Effector memory CD4-positive, alpha-beta T cell (primary cell): ENCODE results near the gene FCHO2.
A peak's percentile ranks its signal among the peaks of the same experiment; 100 is the strongest.
"Not testable (repeated sequence)": the region's sequence is repeated elsewhere in the genome, so short reads cannot be mapped to it uniquely, and the experiment has no call there.

Experiments used
- DNase-seq, 3 donors: peaks; one replicate each; pipeline ENCODE4 v3.0.0-alpha.2; 2020
- H3K27ac ChIP-seq: 2 replicates; pipeline ENCODE4 v1.7.0; 2013; ENCODE audit warnings: mild to moderate bottlenecking, low read length, moderate library complexity; ENCODE audit not compliant: insufficient read depth, poor library complexity, severe bottlenecking
- H3K27me3 ChIP-seq: replicated peaks from 2 replicates; pipeline ENCODE4 v1.7.0; 2013; ENCODE audit warnings: mild to moderate bottlenecking, low read length; ENCODE audit not compliant: insufficient read depth, control insufficient read depth, poor library complexity, severe bottlenecking
- H3K36me3 ChIP-seq: 2 replicates; pipeline ENCODE4 v1.7.0; 2013; ENCODE audit warnings: mild to moderate bottlenecking, low read length, moderate library complexity; ENCODE audit not compliant: control insufficient read depth, insufficient read depth
- H3K4me1 ChIP-seq: 2 replicates; pipeline ENCODE4 v1.7.0; 2013; ENCODE audit warnings: low read length, mild to moderate bottlenecking; ENCODE audit not compliant: control insufficient read depth, insufficient read depth, poor library complexity, severe bottlenecking
- H3K4me3 ChIP-seq: 2 replicates; pipeline ENCODE4 v1.7.0; 2013; ENCODE audit warnings: low read length, low read depth, mild to moderate bottlenecking; ENCODE audit not compliant: insufficient read depth, poor library complexity, severe bottlenecking
- H3K9me3 ChIP-seq: 2 replicates; pipeline ENCODE4 v1.7.0; 2013; ENCODE audit warnings: mild to moderate bottlenecking, low read length, moderate library complexity; ENCODE audit not compliant: control insufficient read depth

FCHO2 gene

DNA sequence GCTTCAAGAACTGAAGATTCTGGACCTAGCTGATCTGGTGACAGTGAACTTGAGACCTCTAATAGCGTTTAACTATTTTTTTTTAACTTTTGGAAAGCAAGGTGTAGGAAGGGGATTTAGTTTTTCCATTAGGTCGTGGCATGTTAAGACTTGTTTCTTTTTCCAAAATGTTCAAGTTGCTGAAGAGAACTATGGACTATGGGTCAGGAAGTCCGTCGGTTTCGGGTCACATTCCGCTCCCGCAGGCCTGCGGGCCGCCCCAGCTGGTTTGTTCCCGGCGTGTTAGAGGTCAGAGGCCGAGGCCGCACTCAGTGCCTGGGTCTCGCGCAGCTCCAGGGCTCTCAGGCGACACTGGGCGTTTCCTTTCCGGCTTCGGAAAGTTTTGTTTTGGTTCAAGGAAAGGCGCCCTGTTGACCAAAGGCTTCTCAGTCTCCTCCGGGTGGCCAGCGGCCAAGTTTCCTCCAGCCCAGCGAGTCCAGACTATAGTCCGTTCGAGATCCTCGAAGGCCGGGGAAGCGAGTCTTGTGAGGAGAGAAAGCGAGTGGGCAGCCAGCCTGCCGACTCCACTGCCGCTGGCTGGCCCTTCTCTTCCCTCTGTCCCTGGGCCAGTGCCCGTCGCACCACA is 586 bp upstream of the FCHO2 start:
- no peak overlapping the region for H3K27ac ChIP-seq
- peaks cover 5% of the 10 kb centered on the region for H3K4me1 ChIP-seq
- DNase-seq = peak in 2 of 3 donors; percentile 1 to 11
- no peaks in the 10 kb centered on the region for H3K9me3 ChIP-seq
- H3K27me3 ChIP-seq = peaks cover 2% of the 10 kb centered on the region
- H3K4me3 ChIP-seq = peak overlapping the region; percentile 79
- H3K36me3 ChIP-seq = no peaks in the 10 kb centered on the region

DNA sequence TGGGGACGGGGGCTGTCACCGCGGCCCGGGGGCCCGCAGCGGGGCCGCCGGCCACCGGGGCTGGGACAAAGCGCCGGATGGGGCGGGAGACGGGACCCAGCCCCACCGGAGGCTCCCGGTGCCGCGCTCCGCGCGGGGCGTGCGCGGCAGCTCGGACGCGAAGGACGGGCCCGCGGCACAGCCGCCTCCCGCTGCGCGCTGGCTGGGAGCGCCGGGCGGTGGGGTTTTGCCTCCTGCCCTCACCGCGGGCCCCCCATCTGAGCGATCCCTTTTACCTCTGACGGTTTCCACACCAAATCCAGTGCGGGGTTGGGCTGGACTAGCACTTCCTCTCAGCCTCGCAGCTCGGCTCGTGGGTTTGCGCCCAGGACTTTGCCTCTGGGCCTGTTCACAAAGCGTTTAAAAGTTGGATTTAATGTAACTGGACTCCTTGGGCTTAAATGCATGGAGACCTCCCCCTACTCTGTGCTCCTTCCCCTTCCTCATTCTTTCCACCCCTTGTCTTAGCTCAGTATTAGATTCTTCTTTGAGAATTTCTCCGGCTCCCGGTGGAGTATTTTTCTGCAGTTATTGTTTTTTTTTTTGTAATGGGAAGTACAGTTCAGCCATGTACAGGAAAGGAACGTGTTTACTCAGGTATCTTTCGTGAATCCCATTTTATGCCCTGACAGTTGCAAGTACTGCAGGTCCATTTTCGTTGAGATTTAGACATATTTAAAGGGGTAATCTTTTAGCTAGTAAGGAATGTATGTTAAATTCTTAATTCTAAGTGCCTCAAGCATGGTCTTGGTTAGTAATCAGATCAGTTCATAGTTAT is 691 bp downstream of the FCHO2 start:
- peak overlapping the region; percentile 79 for H3K4me3 ChIP-seq
- H3K27ac ChIP-seq = peak overlapping the region; percentile 22
- H3K36me3 ChIP-seq = no peaks in the 10 kb centered on the region
- peaks cover 2% of the 10 kb centered on the region for H3K27me3 ChIP-seq
- H3K4me1 ChIP-seq = peaks cover 5% of the 10 kb centered on the region
- H3K9me3 ChIP-seq = no peaks in the 10 kb centered on the region
- DNase-seq = peak in 1 of 3 donors; percentile 6

DNA sequence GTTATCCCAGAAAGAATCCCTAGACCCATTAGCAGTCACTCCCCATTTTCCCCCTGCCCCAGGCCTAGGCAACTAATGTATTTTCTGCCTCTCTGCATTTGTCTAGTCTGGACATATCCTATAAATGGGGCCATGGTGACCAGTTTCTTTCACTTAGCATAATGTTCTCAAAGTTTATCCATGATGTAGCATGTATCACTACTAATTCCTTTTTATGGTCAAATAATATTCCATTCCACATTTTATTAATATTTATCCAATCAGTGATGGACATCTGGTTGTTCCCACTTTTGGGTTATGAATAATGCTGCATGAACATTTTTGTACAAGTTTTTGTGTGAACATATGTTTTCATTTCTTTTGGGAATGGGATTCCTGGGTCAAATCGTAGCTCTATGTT is 1.5 kb downstream of the FCHO2 start:
- Histone ChIP-seq H3K27me3 (peaks cover 2% of the 10 kb centered on the region), H3K4me3 (no peak overlapping the region), H3K36me3 (no peaks in the 10 kb centered on the region), H3K4me1 (peaks cover 5% of the 10 kb centered on the region), H3K27ac (no peak overlapping the region), H3K9me3 (no peaks in the 10 kb centered on the region)
- no peak for DNase-seq

- Histone ChIP-seq H3K9me3 (no peaks in the 10 kb centered on the region), H3K27me3 (peaks cover under 1% of the 10 kb centered on the region), H3K4me1 (peaks cover 5% of the 10 kb centered on the region), H3K27ac (no peak overlapping the region), H3K4me3 (no peak overlapping the region), H3K36me3 (no peaks in the 10 kb centered on the region)
- no peak for DNase-seq
Measured at GRCh38 chr5:72959257-72959656, 3.4 kb downstream of the FCHO2 start.

DNA sequence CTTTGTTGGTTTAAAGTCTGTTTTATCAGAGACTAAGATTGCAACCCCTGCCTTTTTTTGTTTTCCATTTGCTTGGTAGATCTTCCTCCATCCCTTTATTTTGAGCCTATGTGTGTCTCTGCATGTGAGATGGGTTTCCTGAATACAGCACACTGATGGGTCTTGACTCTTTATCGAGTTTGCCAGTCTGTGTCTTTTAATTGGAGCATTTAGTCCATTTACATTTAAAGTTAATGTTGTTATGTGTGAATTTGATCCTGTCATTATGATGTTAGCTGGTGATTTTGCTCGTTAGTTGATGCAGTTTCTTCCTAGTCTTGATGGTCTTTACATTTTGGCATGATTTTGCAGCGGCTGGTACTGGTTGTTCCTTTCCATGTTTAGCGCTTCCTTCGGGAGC is 18.6 kb downstream of the FCHO2 start:
- DNase-seq, H3K36me3 ChIP-seq, H3K9me3 ChIP-seq, H3K4me1 ChIP-seq, H3K4me3 ChIP-seq, H3K27ac ChIP-seq, H3K27me3 ChIP-seq: not testable (repeated sequence)

DNA sequence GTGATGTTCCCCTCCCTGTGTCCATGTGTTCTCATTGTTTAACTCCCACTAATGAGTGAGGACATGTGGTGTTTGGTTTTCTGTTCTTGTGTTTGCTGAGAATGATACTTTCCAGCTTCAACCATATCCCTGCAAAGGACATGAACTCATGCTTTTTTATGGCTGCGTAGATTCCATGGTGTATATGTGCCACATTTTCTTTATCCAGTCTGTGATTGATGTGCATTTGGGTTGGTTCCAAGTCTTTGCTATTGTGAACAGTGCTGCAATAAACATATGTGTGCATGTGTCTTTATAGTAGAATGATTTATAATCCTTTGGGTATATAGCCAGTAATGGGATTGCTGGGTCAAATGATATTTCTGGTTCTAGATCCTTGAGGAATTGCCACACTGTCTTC is 21.0 kb downstream of the FCHO2 start:
- H3K27ac ChIP-seq, H3K4me1 ChIP-seq, H3K27me3 ChIP-seq, H3K36me3 ChIP-seq, DNase-seq, H3K4me3 ChIP-seq, H3K9me3 ChIP-seq: not testable (repeated sequence)

- no peak for DNase-seq
- H3K27me3 ChIP-seq = no peaks in the 10 kb centered on the region
- H3K36me3 ChIP-seq = no peaks in the 10 kb centered on the region
- no peaks in the 10 kb centered on the region for H3K9me3 ChIP-seq
- H3K4me3 ChIP-seq = no peak overlapping the region
- no peaks in the 10 kb centered on the region for H3K4me1 ChIP-seq
- H3K27ac ChIP-seq = no peak overlapping the region
Measured at GRCh38 chr5:72985719-72986118, 29.9 kb downstream of the FCHO2 start.

- Histone ChIP-seq H3K27me3 (no peaks in the 10 kb centered on the region), H3K9me3 (no peaks in the 10 kb centered on the region), H3K4me1 (no peaks in the 10 kb centered on the region), H3K36me3 (no peaks in the 10 kb centered on the region), H3K4me3 (no peak overlapping the region), H3K27ac (no peak overlapping the region)
- DNase-seq = no peak
Measured at GRCh38 chr5:72988769-72989168, 32.9 kb downstream of the FCHO2 start.

GRCh38 chr5:72991394-72991793 is 35.6 kb downstream of the FCHO2 start:
- H3K4me3 ChIP-seq = no peak overlapping the region

DNA sequence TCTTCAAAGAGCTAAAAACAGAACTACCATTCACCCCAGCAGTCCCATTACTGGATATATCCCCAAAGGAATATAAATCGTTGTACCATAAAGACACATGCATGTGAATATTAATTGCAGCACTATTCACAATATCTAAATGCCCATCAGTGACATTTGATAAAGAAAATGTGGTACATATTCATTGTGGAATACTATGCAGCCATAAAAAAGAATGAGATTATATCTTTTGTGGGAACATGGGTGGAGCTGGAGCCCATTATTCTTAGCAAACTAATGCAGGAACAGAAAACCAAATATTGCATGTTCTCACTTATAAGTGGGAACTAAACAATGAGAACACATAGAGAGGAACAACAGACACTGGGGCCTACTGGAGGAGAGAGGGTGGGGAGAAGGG is 38.7 kb downstream of the FCHO2 start:
- Histone ChIP-seq H3K9me3 (no peaks in the 10 kb centered on the region), H3K36me3 (no peaks in the 10 kb centered on the region), H3K4me3 (no peak overlapping the region), H3K4me1 (no peaks in the 10 kb centered on the region), H3K27me3 (no peaks in the 10 kb centered on the region), H3K27ac (no peak overlapping the region)
- DNase-seq = no peak

More at GRCh38 chr5:72991394-72991793, 35.6 kb downstream of the FCHO2 start:
- Histone ChIP-seq H3K9me3 (no peaks in the 10 kb centered on the region), H3K36me3 (no peaks in the 10 kb centered on the region), H3K27me3 (no peaks in the 10 kb centered on the region), H3K4me1 (no peaks in the 10 kb centered on the region), H3K27ac (no peak overlapping the region)
- no peak for DNase-seq
